HFFc6 (cell line): ENCODE data around the gene YY1. TPM values are rescaled to one million over a fixed set of nuclear protein-coding genes. Genes with fewer than 3 reads are reported as not detected.

Source experiments
- DNase-seq: peaks from one replicate; pipeline ENCODE4 v3.0.0-alpha.2; 2018
- H3K27ac Mint-ChIP-seq: 2 replicates; pipeline ENCODE4 v1.8.0; 2020; ENCODE audit warnings: mild to moderate bottlenecking, mixed read lengths
- H3K27me3 Mint-ChIP-seq: 2 replicates; pipeline ENCODE4 v1.8.0; 2021; ENCODE audit warnings: mild to moderate bottlenecking, moderate library complexity, mixed read lengths; ENCODE audit not compliant: insufficient read depth
- H3K36me3 Mint-ChIP-seq: 2 replicates; pipeline ENCODE4 v1.8.0; 2021; ENCODE audit warnings: low read depth, mixed read lengths
- H3K4me1 Mint-ChIP-seq: 2 replicates; pipeline ENCODE4 v1.8.0; 2020; ENCODE audit warnings: low read depth, mixed read lengths
- H3K4me3 Mint-ChIP-seq: 2 replicates; pipeline ENCODE4 v1.8.0; 2020; ENCODE audit warnings: mild to moderate bottlenecking, moderate library complexity, mixed read lengths
- H3K9me3 Mint-ChIP-seq: 2 replicates; pipeline ENCODE4 v1.8.0; 2020; ENCODE audit warnings: mild to moderate bottlenecking, mixed read lengths
- CTCF ChIP-seq: fragments of 200-600 bp; sonication (generic); IDR thresholded peaks from 2 replicates; pipeline ENCODE4 v1.5.0; 2021; ENCODE audit warnings: antibody characterized with exemption, mild to moderate bottlenecking
- total RNA-seq, 6 experiments: library from RNA; stranded (reverse); fragmentation: NEBNext Ultra II Directional; extraction: Animal tissue kit (Norgen Biotek cat#: 25700); gene quantifications; 2 replicates in 1 of 6; 3 replicates in 5 of 6; pipeline ENCODE4 v1.2.3, GENCODE V29; 2021

Gene YY1
- total RNA-seq, 6 experiments from 2014 or later: 57.0 to 70.8 (median 68.1) TPM

DNA sequence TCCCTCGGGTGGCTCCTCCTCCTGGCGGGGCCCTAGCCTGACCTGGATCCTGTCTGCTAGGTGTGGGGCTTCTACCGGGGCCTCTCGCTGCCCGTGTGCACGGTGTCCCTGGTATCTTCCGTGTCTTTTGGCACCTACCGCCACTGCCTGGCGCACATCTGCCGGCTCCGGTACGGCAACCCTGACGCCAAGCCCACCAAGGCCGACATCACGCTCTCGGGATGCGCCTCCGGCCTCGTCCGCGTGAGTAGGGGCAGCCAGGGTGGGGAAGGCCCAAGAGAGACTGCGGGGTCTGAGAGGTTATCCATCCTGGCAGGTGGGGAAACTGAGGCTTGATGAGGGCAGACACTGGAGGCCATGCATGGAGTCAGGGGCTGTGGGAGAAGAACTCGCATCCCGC is 88.2 kb downstream of the YY1 start:
- no peak for TF ChIP-seq CTCF
- Mint-ChIP-seq H3K36me3 (no peaks in the 10 kb centered on the region), H3K27ac (no peak overlapping the region), H3K4me1 (no peaks in the 10 kb centered on the region), H3K4me3 (no peak overlapping the region), H3K9me3 (no peaks in the 10 kb centered on the region), H3K27me3 (peaks cover 9% of the 10 kb centered on the region)
- DNase-seq: no peak

DNA sequence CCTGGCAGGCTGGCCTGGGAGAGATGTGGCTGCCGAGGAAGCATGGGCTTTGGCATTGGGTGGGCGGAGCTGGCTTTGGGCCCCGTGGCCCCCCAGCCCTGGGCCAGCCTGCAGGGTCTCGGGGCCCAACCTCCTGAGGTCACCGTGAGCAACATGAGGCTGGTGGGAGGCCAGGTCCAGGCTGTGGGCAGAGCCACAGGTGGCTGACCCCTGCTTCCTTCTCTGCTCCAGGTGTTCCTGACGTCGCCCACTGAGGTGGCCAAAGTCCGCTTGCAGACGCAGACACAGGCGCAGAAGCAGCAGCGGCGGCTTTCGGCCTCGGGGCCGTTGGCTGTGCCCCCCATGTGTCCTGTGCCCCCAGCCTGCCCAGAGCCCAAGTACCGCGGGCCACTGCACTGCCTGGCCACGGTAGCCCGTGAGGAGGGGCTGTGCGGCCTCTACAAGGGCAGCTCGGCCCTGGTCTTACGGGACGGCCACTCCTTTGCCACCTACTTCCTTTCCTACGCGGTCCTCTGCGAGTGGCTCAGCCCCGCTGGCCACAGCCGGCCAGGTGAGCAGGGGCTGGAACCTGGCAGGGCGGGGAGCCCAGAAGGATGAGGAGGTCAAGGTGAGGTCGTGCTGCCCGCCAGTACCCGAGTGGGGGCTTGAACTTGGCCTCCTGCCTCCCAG is 89.7 kb downstream of the YY1 start:
- Mint-ChIP-seq H3K27me3 (peaks cover 9% of the 10 kb centered on the region), H3K27ac (no peak overlapping the region), H3K4me1 (no peaks in the 10 kb centered on the region), H3K4me3 (no peak overlapping the region), H3K9me3 (no peaks in the 10 kb centered on the region), H3K36me3 (no peaks in the 10 kb centered on the region)
- DNase-seq: no peak
- TF ChIP-seq CTCF: no peak

- no peak for TF ChIP-seq CTCF
- no peaks in the 10 kb centered on the region for H3K4me1 Mint-ChIP-seq
- no peak overlapping the region for H3K4me3 Mint-ChIP-seq
Observed at GRCh38 chr14:100329233-100330006, 90.5 kb downstream of the YY1 start.

DNA sequence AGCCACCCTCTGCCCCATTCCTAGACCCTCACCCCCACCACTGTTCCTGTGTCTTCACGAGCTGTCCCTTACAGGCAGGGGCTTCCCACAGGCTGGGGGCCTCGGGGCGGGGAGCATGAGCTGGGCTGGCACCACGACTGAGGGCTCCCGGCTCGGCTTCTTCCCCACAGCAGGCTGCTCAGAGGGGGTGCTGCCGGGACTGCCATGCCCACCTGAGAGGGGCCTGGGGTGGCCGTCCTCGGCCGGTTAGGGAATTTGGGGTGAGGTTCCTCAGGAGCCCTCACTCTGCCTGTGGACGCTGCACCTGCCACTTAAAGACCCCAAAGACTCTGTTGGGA is 91.0 kb downstream of the YY1 start:
- peaks cover 6% of the 10 kb centered on the region; the same call in 1 of the 2 replicates for H3K36me3 Mint-ChIP-seq
- no peak for DNase-seq
- H3K4me1 Mint-ChIP-seq: no peaks in the 10 kb centered on the region

More at GRCh38 chr14:100329233-100330006, 90.5 kb downstream of the YY1 start:
- no peak for DNase-seq
- H3K9me3 Mint-ChIP-seq: no peaks in the 10 kb centered on the region
- H3K27me3 Mint-ChIP-seq: peaks cover 7% of the 10 kb centered on the region
- H3K36me3 Mint-ChIP-seq: peaks cover under 1% of the 10 kb centered on the region; the same call in 1 of the 2 replicates
- no peak overlapping the region for H3K27ac Mint-ChIP-seq

GRCh38 chr14:100330388-100330931 is 91.5 kb downstream of the YY1 start:
- Mint-ChIP-seq H3K27ac (no peak overlapping the region), H3K9me3 (no peaks in the 10 kb centered on the region), H3K4me3 (no peak overlapping the region), H3K27me3 (peaks cover 7% of the 10 kb centered on the region), H3K36me3 (peaks cover 7% of the 10 kb centered on the region; the same call in 1 of the 2 replicates), H3K4me1 (no peaks in the 10 kb centered on the region)
- no peak for DNase-seq
- TF ChIP-seq CTCF: no peak

More for the DNA sequence above, 91.0 kb downstream of the YY1 start:
- Mint-ChIP-seq H3K27me3 (peaks cover 7% of the 10 kb centered on the region), H3K27ac (no peak overlapping the region), H3K4me3 (no peak overlapping the region), H3K9me3 (no peaks in the 10 kb centered on the region)
- TF ChIP-seq CTCF: no peak
